HepG2 (cell line): ENCODE data around the gene PITRM1. TPM values are rescaled to one million over a fixed set of nuclear protein-coding genes. Genes with fewer than 3 reads are reported as not detected.

Experiments
- ATAC-seq: fragments of 200-7000 bp; cut with Tn5 transposase; 3 replicates; pipeline ENCODE4 v1.9.1; 2020; ENCODE audit warnings: mild to moderate bottlenecking, moderate library complexity
- BruUV-seq: library from RNA; stranded (reverse); fragments of 400-500 nt; replicated peaks from 2 replicates; lab custom pipeline; 2021; lab: Mats Ljungman, UMichigan
- CTCF ChIA-PET: fragments of 300-600 bp; formaldehyde crosslinking; extraction: SDS; loops from one replicate; lab custom pipeline; 2021; ENCODE audit warnings: low total read pairs, inconsistent platforms, low intra/inter-chr PET ratio; lab: Yijun Ruan, JAX
- POLR2A ChIA-PET: fragments of 350-600 bp; sonication (Branson Sonifier 250); formaldehyde crosslinking; loops from one replicate; lab custom pipeline; 2020; ENCODE audit warnings: antibody characterized with exemption, inconsistent platforms; lab: Yijun Ruan, JAX
- DNase-seq: peaks from one replicate; pipeline ENCODE4 v3.0.0-alpha.2; 2015; ENCODE audit warnings: low spot score
- FAIRE-seq: peaks from 3 replicates; lab custom pipeline; 2011; peaks lifted over from hg19 to GRCh38; lab: Jason Lieb, UNC
- H2AFZ ChIP-seq: one replicate; pipeline ENCODE4 v1.6.1; 2011; ENCODE audit warnings: low read length, inconsistent platforms
- H3K27ac ChIP-seq: fragments of 300-600 bp; 3 replicates; pipeline ENCODE4 v1.8.0; 2011; ENCODE audit warnings: mixed run types, mild to moderate bottlenecking, mixed read lengths, low read length, inconsistent platforms; ENCODE audit not compliant: insufficient read depth; ENCODE audit errors: extremely low read length
- H3K27me3 ChIP-seq, 2 experiments: fragments of 200-600 bp in 1 of 2; 2 replicates in 1 of 2; 3 replicates in 1 of 2; pipeline versions ENCODE4 v1.6.0 to v1.8.0; 2011; ENCODE audit warnings: low read length in 2 of 2, mild to moderate bottlenecking in 2 of 2, moderate library complexity in 2 of 2, inconsistent platforms in 1 of 2; ENCODE audit not compliant: insufficient read depth in 2 of 2, control insufficient read depth in 1 of 2
- H3K36me3 ChIP-seq, 2 experiments: fragments of 200-600 bp in 1 of 2; replicated peaks in 1 of 2; 2 replicates in 1 of 2; 3 replicates in 1 of 2; pipeline versions ENCODE4 v1.5.1 to v1.8.0; 2011; ENCODE audit warnings: low read length in 2 of 2, inconsistent platforms in 1 of 2; ENCODE audit not compliant: insufficient read depth in 2 of 2, control insufficient read depth in 1 of 2
- H3K4me1 ChIP-seq: 2 replicates; pipeline ENCODE4 v1.5.1; 2012; ENCODE audit warnings: low read length, inconsistent platforms; ENCODE audit not compliant: insufficient read depth
- H3K4me2 ChIP-seq: 2 replicates; pipeline ENCODE4 v1.6.0; 2011; ENCODE audit warnings: low read depth, low read length, inconsistent platforms
- H3K4me3 ChIP-seq, 3 experiments: fragments of 200-600 bp in 1 of 3; sonication (generic), shearing (Covaris generic) in 1 of 3; replicated peaks in 1 of 3; 2 replicates each; pipeline ENCODE4 v1.5.1; 2011 to 2016; ENCODE audit warnings: low read length in 3 of 3, inconsistent platforms in 2 of 3, low read depth in 2 of 3, mild to moderate bottlenecking in 2 of 3, control low read depth in 1 of 3, mixed read lengths in 1 of 3; ENCODE audit not compliant: insufficient read depth in 1 of 3
- H3K79me2 ChIP-seq: one replicate; pipeline ENCODE4 v1.6.1; 2011; ENCODE audit warnings: low read length, inconsistent platforms; ENCODE audit not compliant: insufficient read depth
- H3K9ac ChIP-seq: 2 replicates; pipeline ENCODE4 v1.6.0; 2011; ENCODE audit warnings: mild to moderate bottlenecking, low read depth, low read length, inconsistent platforms; ENCODE audit not compliant: insufficient read depth
- H3K9me3 ChIP-seq: 2 replicates; pipeline ENCODE4 v1.5.1; 2012; ENCODE audit warnings: mild to moderate bottlenecking, low read length
- H4K20me1 ChIP-seq: 2 replicates; pipeline ENCODE4 v1.6.0; 2011; ENCODE audit warnings: inconsistent platforms, mild to moderate bottlenecking, low read length, moderate library complexity; ENCODE audit not compliant: insufficient read depth
- CHCHD3 ChIP-seq: sonication (generic); formaldehyde crosslinking; IDR thresholded peaks from 2 replicates; pipeline ENCODE4 v1.8.0; 2022; ENCODE audit warnings: mild to moderate bottlenecking, missing genetic modification reagents, moderate library complexity
- DBP ChIP-seq: sonication (generic); formaldehyde crosslinking; IDR thresholded peaks from 2 replicates; pipeline ENCODE4 v1.4.0; 2020; ENCODE audit warnings: missing genetic modification reagents; ENCODE audit errors: not compliant biosample characterization
- FOXA1 ChIP-seq, 2 experiments: fragments of 450-650 bp in 1 of 2; sonication (generic) in 1 of 2; formaldehyde crosslinking in 1 of 2; IDR thresholded peaks; 2 replicates each; pipeline versions ENCODE4 v1.4.0 to v1.6.1; 2016 to 2020; ENCODE audit warnings: missing genetic modification reagents in 1 of 2
- ZNF225 ChIP-seq: sonication (generic); formaldehyde crosslinking; IDR thresholded peaks from 2 replicates; pipeline ENCODE4 v1.4.0; 2020; ENCODE audit warnings: mild to moderate bottlenecking, missing genetic modification reagents
- ZNF543 ChIP-seq: sonication (generic); formaldehyde crosslinking; IDR thresholded peaks from 2 replicates; pipeline ENCODE4 v1.4.0; 2020; ENCODE audit warnings: mild to moderate bottlenecking, missing genetic modification reagents
- WGBS: methylation state at CpG from one replicate; pipeline ENCODE4 v1.1.6; 2017; ENCODE audit warnings: low lambda C conversion rate; 5-methylcytosine and 5-hydroxymethylcytosine counted together
- in situ Hi-C: cut with HindIII; loops from 2 replicates; pipeline ENCODE4 v1.10.0; 2017; ENCODE audit warnings: low pct_unique_long_range_greater_than_20kb; ENCODE audit not compliant: extremely low pct_ligation_motif_present
- intact Hi-C: fragments of 100-400 bp; cut with micrococcal nuclease; formaldehyde crosslinking; loops from one replicate; pipeline ENCODE4 v1.10.0; 2022; ENCODE audit not compliant: unreplicated experiment
- polyA plus RNA-seq, 8 experiments: library from polyadenylated mRNA; depleted of rRNA in 3 of 8; stranded (reverse) in 7 of 8; unstranded in 1 of 8; fragments of >200 nt; fragmentation: Illumina TruSeq in 4 of 8; extraction: Trizol in 4 of 8; gene quantifications; 2 replicates each; pipeline versions ENCODE4 v1.2.1 to v1.2.3, GENCODE V29; 2011 to 2016; ENCODE audit warnings: low read depth in 4 of 8, missing spikeins in 1 of 8, mixed read lengths in 1 of 8; ENCODE audit not compliant: insufficient read depth in 1 of 8
- total RNA-seq, 5 experiments: library from RNA; depleted of rRNA; stranded (reverse); fragments of >200 nt; fragmentation: Illumina TruSeq; extraction: Trizol; gene quantifications; 2 replicates each; pipeline ENCODE4 v1.2.3, GENCODE V29; 2016; ENCODE audit warnings: low read depth in 1 of 5
- TF ChIP-seq, protein P1 (sequence below): sonication (generic); formaldehyde crosslinking; IDR thresholded peaks from 2 replicates; pipeline ENCODE4 v1.8.0; 2023; ENCODE audit warnings: mild to moderate bottlenecking, missing genetic modification reagents

Gene PITRM1
- total and polyA plus RNA-seq, 2 of the 13 experiments (the other 11 are each of a cell fraction or from before 2014, with no cell fraction given) = 16.4 to 29.0 TPM

- Histone ChIP-seq H3K79me2 (no peaks in the 10 kb centered on the region), H3K9ac (no peak overlapping the region)
- TF ChIP-seq FOXA1 (IDR thresholded peaks at IDR 0.05) (no peak), FOXA1 (CRISPR knock-in tag; IDR thresholded peaks at IDR 0.05) (no peak), CHCHD3 (no peak), ZNF543 (no peak), DBP (no peak), ZNF225 (CRISPR knock-in tag) (no peak)
- TF ChIP-seq, protein P1, sequence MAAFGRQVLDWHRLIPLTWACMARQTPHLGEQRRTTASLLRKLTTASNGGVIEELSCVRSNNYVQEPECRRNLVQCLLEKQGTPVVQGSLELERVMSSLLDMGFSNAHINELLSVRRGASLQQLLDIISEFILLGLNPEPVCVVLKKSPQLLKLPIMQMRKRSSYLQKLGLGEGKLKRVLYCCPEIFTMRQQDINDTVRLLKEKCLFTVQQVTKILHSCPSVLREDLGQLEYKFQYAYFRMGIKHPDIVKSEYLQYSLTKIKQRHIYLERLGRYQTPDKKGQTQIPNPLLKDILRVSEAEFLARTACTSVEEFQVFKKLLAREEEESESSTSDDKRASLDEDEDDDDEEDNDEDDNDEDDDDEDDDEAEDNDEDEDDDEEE (CRISPR knock-in tag) = no peak
- TF ChIP-seq, all 625 proteins: peak for 0
- DNase-seq (no peak), FAIRE-seq (no peak), ATAC-seq (no peak)
- in situ Hi-C loops (no loop called here), intact Hi-C loops (no loop called here)
- Histone ChIP-seq H3K4me2 (no peak overlapping the region), H4K20me1 (no peaks in the 10 kb centered on the region), H2AFZ (no peak overlapping the region), H3K4me3 (no peak overlapping the region), H3K4me1 (no peaks in the 10 kb centered on the region), H3K36me3 (peaks cover 20 to 60% of the 10 kb centered on the region in 2 experiments; a peak in 4 of 5 replicates), H3K9me3 (no peaks in the 10 kb centered on the region), H3K27ac (no peak overlapping the region), H3K27me3 (no peaks in the 10 kb centered on the region)
- WGBS = 98% methylated on average over 9 of the region's 9 CpGs
- POLR2A ChIA-PET = no interaction called here
- BruUV-seq = no TSS peak
- CTCF ChIA-PET = no interaction called here
Observed at GRCh38 chr10:3140280-3140679, 32.3 kb downstream of the PITRM1 start.
